H1 (cell line): ENCODE results near the gene C19orf73. TPM values are rescaled to one million over a fixed set of nuclear protein-coding genes. Genes with fewer than 3 reads are reported as not detected.
"Not testable (repeated sequence)": the region's sequence is repeated elsewhere in the genome, so short reads cannot be mapped to it uniquely, and the experiment has no call there.

ENCODE experiments used
- CTCF ChIA-PET: fragments of 300-600 bp; sonication (Branson Sonifier 250); formaldehyde crosslinking; loops from one replicate; lab custom pipeline; 2021; ENCODE audit not compliant: partially characterized antibody; lab: Charles Lee
- POLR2A ChIA-PET: fragments of 300-600 bp; sonication (Branson Sonifier 250); formaldehyde crosslinking; loops from one replicate; lab custom pipeline; 2021; ENCODE audit warnings: inconsistent platforms; ENCODE audit not compliant: partially characterized antibody; lab: Charles Lee
- DNase-seq, 2 experiments: peaks; one replicate each; pipeline versions ENCODE4 v3.0.0 to v3.0.0-alpha.2; 2010 to 2022; ENCODE audit warnings: low spot score in 2 of 2, low read depth in 1 of 2, mixed read lengths in 1 of 2
- FAIRE-seq: peaks from 2 replicates; lab custom pipeline; 2011; peaks lifted over from hg19 to GRCh38; lab: Jason Lieb, UNC
- H2AFZ ChIP-seq: 2 replicates; pipeline ENCODE4 v1.8.1; 2012; ENCODE audit warnings: low read length, inconsistent platforms
- H2AK5ac ChIP-seq: 2 replicates; pipeline ENCODE4 v1.6.1; 2013; ENCODE audit warnings: low read depth, low read length
- H2BK120ac ChIP-seq: replicated peaks from 2 replicates; pipeline ENCODE3; 2013; ENCODE audit warnings: low read depth, low read length, inconsistent platforms
- H2BK12ac ChIP-seq: 2 replicates; pipeline ENCODE4 v1.6.1; 2013; ENCODE audit warnings: low read depth, low read length
- H2BK15ac ChIP-seq: 2 replicates; pipeline ENCODE4 v1.6.1; 2013; ENCODE audit warnings: low read length
- H2BK20ac ChIP-seq: 2 replicates; pipeline ENCODE4 v1.6.1; 2013; ENCODE audit warnings: low read length
- H2BK5ac ChIP-seq: 2 replicates; pipeline ENCODE4 v1.6.1; 2013; ENCODE audit warnings: low read depth, low read length
- H3K14ac ChIP-seq: 2 replicates; pipeline ENCODE4 v1.6.1; 2013; ENCODE audit warnings: inconsistent platforms; ENCODE audit not compliant: insufficient read length
- H3K18ac ChIP-seq: 2 replicates; pipeline ENCODE4 v1.6.1; 2013; ENCODE audit warnings: low read length; ENCODE audit errors: extremely low read depth
- H3K23ac ChIP-seq: 2 replicates; pipeline ENCODE4 v1.6.1; 2013; ENCODE audit warnings: inconsistent platforms; ENCODE audit not compliant: insufficient read length
- H3K23me2 ChIP-seq: 2 replicates; pipeline ENCODE4 v1.6.1; 2013; ENCODE audit warnings: low read depth, low read length
- H3K27ac ChIP-seq: 2 replicates; pipeline ENCODE4 v1.6.1; 2011; ENCODE audit warnings: low read depth, low read length, inconsistent platforms
- H3K27me3 ChIP-seq, 4 experiments: replicated peaks in 1 of 4; 1 replicate in 1 of 4; 2 replicates in 3 of 4; pipeline versions ENCODE4 v1.6.1 to v1.8.1; 2011 to 2013; ENCODE audit warnings: low read length in 3 of 4, mild to moderate bottlenecking in 3 of 4, inconsistent platforms in 2 of 4, mixed read lengths in 2 of 4, moderate library complexity in 1 of 4; ENCODE audit not compliant: control insufficient read depth in 3 of 4, insufficient read depth in 3 of 4; ENCODE audit errors: extremely low read depth in 1 of 4
- H3K36me3 ChIP-seq, 4 experiments: 2 replicates each; pipeline versions ENCODE4 v1.6.1 to v1.8.1; 2011 to 2013; ENCODE audit warnings: mild to moderate bottlenecking in 4 of 4, low read length in 3 of 4, moderate library complexity in 2 of 4, control low read depth in 1 of 4, inconsistent platforms in 1 of 4; ENCODE audit not compliant: insufficient read depth in 4 of 4, control insufficient read depth in 2 of 4
- H3K4ac ChIP-seq: replicated peaks from 2 replicates; pipeline ENCODE3; 2013; ENCODE audit warnings: low read length, low read depth, mixed read lengths, inconsistent platforms; ENCODE audit not compliant: insufficient read length
- H3K4me1 ChIP-seq, 4 experiments: replicated peaks in 1 of 4; 1 replicate in 1 of 4; 2 replicates in 3 of 4; pipeline versions ENCODE4 v1.6.1 to v1.8.1; 2011 to 2013; ENCODE audit warnings: low read length in 3 of 4, inconsistent platforms in 2 of 4, mixed read lengths in 1 of 4; ENCODE audit not compliant: insufficient read depth in 4 of 4, control insufficient read depth in 3 of 4
- H3K4me2 ChIP-seq, 2 experiments: 2 replicates each; pipeline versions ENCODE4 v1.6.1 to v1.8.1; 2011 to 2013; ENCODE audit warnings: low read depth in 2 of 2, low read length in 2 of 2, control low read depth in 1 of 2, inconsistent platforms in 1 of 2, mild to moderate bottlenecking in 1 of 2; ENCODE audit not compliant: insufficient read depth in 1 of 2
- H3K4me3 ChIP-seq, 4 experiments: fragments of 200-600, 300-600 bp in 1 of 4; sonication (generic), shearing (Covaris generic), sonication (Bioruptor Twin) in 1 of 4; 2 replicates each; pipeline versions ENCODE4 v1.5.1 to v1.8.1; 2011 to 2016; ENCODE audit warnings: low read length in 4 of 4, low read depth in 3 of 4, control low read depth in 2 of 4, inconsistent platforms in 2 of 4, mild to moderate bottlenecking in 2 of 4, mixed read lengths in 1 of 4, moderate library complexity in 1 of 4; ENCODE audit not compliant: insufficient read depth in 2 of 4; ENCODE audit errors: extremely low read depth in 1 of 4
- H3K56ac ChIP-seq: replicated peaks from 2 replicates; pipeline ENCODE3; 2013; ENCODE audit warnings: low read depth, mild to moderate bottlenecking, mixed read lengths, low read length, inconsistent platforms; ENCODE audit not compliant: insufficient read length
- H3K79me1 ChIP-seq: 2 replicates; pipeline ENCODE4 v1.6.1; 2013; ENCODE audit warnings: low read depth, low read length, control low read depth
- H3K79me2 ChIP-seq, 2 experiments: 2 replicates each; pipeline versions ENCODE4 v1.6.1 to v1.8.1; 2012 to 2013; ENCODE audit warnings: low read length in 2 of 2, mild to moderate bottlenecking in 2 of 2, inconsistent platforms in 1 of 2; ENCODE audit not compliant: insufficient read depth in 2 of 2, control insufficient read depth in 1 of 2
- H3K9ac ChIP-seq, 4 experiments: replicated peaks in 1 of 4; 1 replicate in 1 of 4; 2 replicates in 3 of 4; pipeline versions ENCODE4 v1.6.1 to v1.8.1; 2011 to 2013; ENCODE audit warnings: low read depth in 3 of 4, low read length in 3 of 4, control low read depth in 2 of 4, mild to moderate bottlenecking in 2 of 4, moderate library complexity in 2 of 4, inconsistent platforms in 1 of 4; ENCODE audit errors: extremely low read depth in 1 of 4
- H3K9me3 ChIP-seq, 2 experiments: 2 replicates each; pipeline versions ENCODE4 v1.6.1 to v1.8.1; 2012 to 2013; ENCODE audit warnings: mild to moderate bottlenecking in 2 of 2, moderate library complexity in 2 of 2, control low read depth in 1 of 2, inconsistent platforms in 1 of 2, low read depth in 1 of 2, low read length in 1 of 2, mixed read lengths in 1 of 2; ENCODE audit not compliant: insufficient read depth in 2 of 2
- H4K20me1 ChIP-seq, 2 experiments: replicated peaks in 1 of 2; 2 replicates each; pipeline versions ENCODE3 to v1.8.1; 2011 to 2013; ENCODE audit warnings: inconsistent platforms in 2 of 2, low read length in 2 of 2, mild to moderate bottlenecking in 1 of 2; ENCODE audit not compliant: insufficient read depth in 2 of 2, control insufficient read depth in 1 of 2
- H4K5ac ChIP-seq: 2 replicates; pipeline ENCODE4 v1.6.1; 2013; ENCODE audit warnings: low read length, low read depth, mixed read lengths, inconsistent platforms; ENCODE audit not compliant: insufficient read length
- H4K8ac ChIP-seq: 2 replicates; pipeline ENCODE4 v1.8.0; 2013; ENCODE audit warnings: mild to moderate bottlenecking, moderate library complexity, low read length, inconsistent platforms; ENCODE audit not compliant: insufficient read depth; ENCODE audit errors: extremely low read depth
- H4K91ac ChIP-seq: replicated peaks from 2 replicates; pipeline ENCODE3; 2013; ENCODE audit warnings: low read length, mixed read lengths, inconsistent platforms; ENCODE audit not compliant: insufficient read length
- KDM4A ChIP-seq: IDR thresholded peaks from one replicate; pipeline ENCODE4 v1.7.1; 2012; ENCODE audit warnings: low read depth, mild to moderate bottlenecking, moderate library complexity, low read length, inconsistent platforms; ENCODE audit not compliant: severe bottlenecking
- POLR2AphosphoS5 ChIP-seq: IDR thresholded peaks from 2 replicates; pipeline ENCODE4 v1.6.1; 2011; ENCODE audit warnings: low read depth, low read length
- TAF1 ChIP-seq: IDR thresholded peaks from 2 replicates; pipeline ENCODE4 v1.6.1; 2011; ENCODE audit warnings: mild to moderate bottlenecking, low read depth, low read length
- WGBS, 2 experiments: shearing (Covaris generic) in 1 of 2; methylation state at CpG; one replicate each; pipeline versions ENCODE4 v1.1.6 to v1.1.7; 2013 to 2015; ENCODE audit warnings: low lambda C conversion rate in 2 of 2, mixed read lengths in 2 of 2, inconsistent platforms in 1 of 2, low coverage in 1 of 2, missing lambda C conversion rate in 1 of 2; ENCODE audit not compliant: insufficient replicate concordance in 2 of 2, insufficient coverage in 1 of 2, insufficient read length in 1 of 2; ENCODE audit errors: extremely low coverage in 1 of 2, missing lambda C conversion rate in 1 of 2; 5-methylcytosine and 5-hydroxymethylcytosine counted together
- polyA plus RNA-seq, 7 experiments: library from polyadenylated mRNA; depleted of rRNA in 3 of 7; stranded (reverse) in 5 of 7; unstranded in 2 of 7; fragments of >200 nt in 5 of 7; fragments of 200-250 nt in 2 of 7; gene quantifications; 1 replicate in 5 of 7; 2 replicates in 1 of 7; 4 replicates in 1 of 7; pipeline versions ENCODE4 v1.2.1 to v1.2.3, GENCODE V29; 2011 to 2013; ENCODE audit warnings: missing spikeins in 2 of 7, mixed read lengths in 2 of 7
- total RNA-seq: library from RNA; stranded (reverse); fragmentation: NEBNext Ultra II Directional; extraction: Animal tissue kit (Norgen Biotek cat#: 25700); gene quantifications from 2 replicates; pipeline ENCODE4 v1.2.1, GENCODE V29; 2021

Gene C19orf73
- total and polyA plus RNA-seq, 2 of the 8 experiments (the other 6 are each of a cell fraction or from before 2014, with no cell fraction given), result 2.5 to 4.6 TPM

GRCh38 chr19:49146408-49146770, 27.4 kb upstream of the C19orf73 start:
- peak overlapping the region; percentile 79 for H4K5ac ChIP-seq
- peak overlapping the region; percentile 83; the same call in 1 of the 2 replicates for H2BK5ac ChIP-seq
- not testable (repeated sequence) for H3K9ac ChIP-seq, H2AK5ac ChIP-seq, H2BK15ac ChIP-seq, H3K14ac ChIP-seq, H3K79me1 ChIP-seq, FAIRE-seq, DNase-seq, H3K27me3 ChIP-seq, H3K9me3 ChIP-seq, H3K23ac ChIP-seq, H2AFZ ChIP-seq, H3K79me2 ChIP-seq, H3K36me3 ChIP-seq, H3K4ac ChIP-seq, H3K27ac ChIP-seq, H4K20me1 ChIP-seq
- peak overlapping the region; percentile 27 to 90 for H3K4me2 ChIP-seq
- ChIA-PET POLR2A (interaction anchor here (0.8 to 5.6 kb wide), 18 partner anchors 8 to 1354 kb away, joined by 3 to 47 read pairs (median 4); partner anchors contain the start of genes C19orf73, LIN7B and TRPM4), CTCF (interaction anchor here (0.6 to 6.4 kb wide), 38 partner anchors 9 to 622 kb away, joined by 3 to 99 read pairs (median 4); partner anchors contain the start of genes HRC, LIN7B and TRPM4)
- 0 out of 2 replicates have a peak overlapping the region, but pooled peaks have one; percentile 50 for H2BK12ac ChIP-seq
- peak overlapping the region; percentile 18 to 56 (median 32); a peak in 7 of 8 replicates for H3K4me3 ChIP-seq
- H3K18ac ChIP-seq, result peak overlapping the region; percentile 88
- H2BK120ac ChIP-seq, result peak overlapping the region; percentile 88
- peaks cover 31% of the 10 kb centered on the region for H3K23me2 ChIP-seq
- H3K56ac ChIP-seq, result peak overlapping the region; percentile 73
- H4K91ac ChIP-seq, result peak overlapping the region; percentile 90
- peak; percentile 17; the same call in 1 of the 2 replicates for TF ChIP-seq TAF1
- TF ChIP-seq POLR2AphosphoS5, result 0 out of 2 replicates have a peak, but pooled peaks have one; percentile 26
- peak; percentile 38 for TF ChIP-seq KDM4A
- peak overlapping the region; percentile 72; the same call in 1 of the 2 replicates for H4K8ac ChIP-seq
- peaks cover 0 to 19% (median 10%) of the 10 kb centered on the region in 4 experiments; a peak in 6 of 7 replicates for H3K4me1 ChIP-seq
- H2BK20ac ChIP-seq, result peak overlapping the region; percentile 80; the same call in 1 of the 2 replicates
- 17% methylated on average over 7 of the region's 7 CpGs; no CpG with 5 or more reads in 1 of the 2 experiments for WGBS, 2 experiments
